Measurements from ENCODE around the gene SAPCD2.
A peak's percentile ranks its signal among the peaks of the same experiment; 100 is the strongest.

DNA sequence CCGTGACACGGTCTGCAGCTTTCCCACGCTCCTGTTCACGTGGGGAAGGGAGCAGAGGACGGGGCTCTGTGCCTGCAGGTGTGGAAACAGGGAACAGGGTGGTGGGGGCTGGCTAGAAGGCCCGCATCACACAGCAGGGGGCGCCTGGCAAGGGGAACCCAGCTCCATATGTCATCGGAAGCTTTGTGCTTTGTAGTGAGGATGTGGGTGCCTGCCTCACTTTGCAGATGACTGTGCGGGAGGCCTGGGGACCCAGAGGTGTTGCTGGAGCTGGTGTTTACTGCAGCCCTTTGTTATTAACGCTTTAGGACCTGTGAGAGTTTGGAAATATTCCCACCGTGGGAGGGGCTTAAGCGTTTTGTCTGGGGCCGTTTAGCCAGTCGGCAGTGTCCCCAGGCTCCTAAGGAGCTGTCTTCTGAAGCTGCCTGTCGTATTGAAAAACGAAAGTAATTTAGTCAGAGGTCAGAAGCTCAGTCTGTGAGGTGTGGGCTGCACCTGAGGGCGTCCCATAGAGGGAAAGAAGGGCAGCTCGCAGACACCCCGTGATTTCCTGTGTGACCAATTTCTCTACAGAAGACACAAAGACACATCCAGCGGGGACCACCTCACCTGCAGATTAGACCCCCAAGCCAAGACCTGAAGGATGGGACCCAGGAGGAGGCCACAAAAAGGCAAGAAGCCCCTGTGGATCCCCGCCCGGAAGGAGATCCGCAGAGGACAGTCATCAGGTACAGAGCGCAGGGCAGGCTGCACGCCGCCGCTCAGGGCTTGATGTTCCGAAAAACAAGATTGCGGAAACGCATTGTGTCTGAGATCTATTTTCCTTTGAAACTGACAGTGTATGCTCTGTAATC lies 25.5 kb upstream of the SAPCD2 start:
- TF ChIP-seq EZH2phosphoT487 (IDR thresholded peaks at IDR 0.05; ENCODE audit: borderline replicate concordance, low read length), result no peak
- TF ChIP-seq, protein P1, sequence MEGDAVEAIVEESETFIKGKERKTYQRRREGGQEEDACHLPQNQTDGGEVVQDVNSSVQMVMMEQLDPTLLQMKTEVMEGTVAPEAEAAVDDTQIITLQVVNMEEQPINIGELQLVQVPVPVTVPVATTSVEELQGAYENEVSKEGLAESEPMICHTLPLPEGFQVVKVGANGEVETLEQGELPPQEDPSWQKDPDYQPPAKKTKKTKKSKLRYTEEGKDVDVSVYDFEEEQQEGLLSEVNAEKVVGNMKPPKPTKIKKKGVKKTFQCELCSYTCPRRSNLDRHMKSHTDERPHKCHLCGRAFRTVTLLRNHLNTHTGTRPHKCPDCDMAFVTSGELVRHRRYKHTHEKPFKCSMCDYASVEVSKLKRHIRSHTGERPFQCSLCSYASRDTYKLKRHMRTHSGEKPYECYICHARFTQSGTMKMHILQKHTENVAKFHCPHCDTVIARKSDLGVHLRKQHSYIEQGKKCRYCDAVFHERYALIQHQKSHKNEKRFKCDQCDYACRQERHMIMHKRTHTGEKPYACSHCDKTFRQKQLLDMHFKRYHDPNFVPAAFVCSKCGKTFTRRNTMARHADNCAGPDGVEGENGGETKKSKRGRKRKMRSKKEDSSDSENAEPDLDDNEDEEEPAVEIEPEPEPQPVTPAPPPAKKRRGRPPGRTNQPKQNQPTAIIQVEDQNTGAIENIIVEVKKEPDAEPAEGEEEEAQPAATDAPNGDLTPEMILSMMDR (IDR thresholded peaks at IDR 0.05; ENCODE audit: low read depth, low read length, poor library complexity, severe bottlenecking), result peak; percentile 63
